ENCODE data around the gene CRIM1.

GRCh38 chr2:36523153-36523552 lies 167.6 kb downstream of the CRIM1 start:
- TF ChIP-seq ZNF70 (CRISPR knock-in tag; IDR thresholded peaks at IDR 0.05) (no peak), SNAI2 (CRISPR knock-in tag; IDR thresholded peaks at IDR 0.05) (no peak), ESRRG (CRISPR knock-in tag; IDR thresholded peaks at IDR 0.05) (no peak), ZFP30 (CRISPR knock-in tag; IDR thresholded peaks at IDR 0.05) (no peak), TCF4 (CRISPR knock-in tag; IDR thresholded peaks at IDR 0.05; ENCODE audit: borderline replicate concordance) (no peak), ZNF565 (CRISPR knock-in tag; conservative IDR thresholded peaks at IDR 0.05; ENCODE audit: low read depth) (no peak), TSHZ2 (CRISPR knock-in tag; IDR thresholded peaks at IDR 0.05) (no peak), TOX (CRISPR knock-in tag; IDR thresholded peaks at IDR 0.05; ENCODE audit: borderline replicate concordance) (no peak), PATZ1 (CRISPR knock-in tag; IDR thresholded peaks at IDR 0.05; ENCODE audit: borderline replicate concordance) (no peak), RARB (CRISPR knock-in tag; IDR thresholded peaks at IDR 0.05) (no peak), ZFP3 (CRISPR knock-in tag; IDR thresholded peaks at IDR 0.05) (no peak), BACH2 (CRISPR knock-in tag; IDR thresholded peaks at IDR 0.05; ENCODE audit: borderline replicate concordance) (no peak)
